Myocyte (in vitro differentiated cells): ENCODE data around the gene CHPF. TPM values are rescaled to one million over a fixed set of nuclear protein-coding genes. Genes with fewer than 3 reads are reported as not detected.

Experiments used
- DNase-seq: peaks from one replicate; pipeline ENCODE4 v3.0.0-alpha.2; 2012; ENCODE audit warnings: low read depth
- total RNA-seq: library from RNA; depleted of rRNA; stranded (reverse); fragments of >200 nt; gene quantifications from 2 replicates; pipeline ENCODE4 v1.2.3, GENCODE V29; 2014

The CHPF gene
- total RNA-seq, 1 donor from 2014 or later: 388 TPM

- no peak for DNase-seq
Measured at GRCh38 chr2:219514836-219515235, 28.8 kb downstream of the CHPF start.

- peak; percentile 71 for DNase-seq
Measured at GRCh38 chr2:219514196-219514761, 29.3 kb downstream of the CHPF start, which contains the start of gene ASIC4. ASIC4 (plus strand) TSS chr2:219514482; CDS start chr2:219514725, 243 bp downstream.

- no peak for DNase-seq
Measured at GRCh38 chr2:219513787-219514186, 29.8 kb downstream of the CHPF start.

- DNase-seq: peak; percentile 63
Measured at GRCh38 chr2:219512524-219513216, 30.9 kb downstream of the CHPF start.

- DNase-seq: no peak
Measured at GRCh38 chr2:219511547-219512325, 31.9 kb downstream of the CHPF start.

GRCh38 chr2:219510512-219511135 lies 33.0 kb downstream of the CHPF start:
- DNase-seq: no peak

- peak; percentile 63 for DNase-seq
Measured at GRCh38 chr2:219509780-219510511, 33.7 kb downstream of the CHPF start.

GRCh38 chr2:219508971-219509779 lies 34.4 kb downstream of the CHPF start:
- DNase-seq: no peak

GRCh38 chr2:219508444-219508734 lies 35.2 kb downstream of the CHPF start:
- DNase-seq: no peak

GRCh38 chr2:219507581-219508443 lies 35.8 kb downstream of the CHPF start:
- no peak for DNase-seq

GRCh38 chr2:219506802-219507526 lies 36.6 kb downstream of the CHPF start:
- no peak for DNase-seq

- no peak for DNase-seq
Measured at GRCh38 chr2:219506153-219506801, 37.3 kb downstream of the CHPF start.

GRCh38 chr2:219505585-219505984 lies 38.0 kb downstream of the CHPF start:
- DNase-seq: no peak

GRCh38 chr2:219502618-219503017 lies 41.0 kb downstream of the CHPF start:
- no peak for DNase-seq

- DNase-seq: no peak
Measured at GRCh38 chr2:219501849-219502248, 41.8 kb downstream of the CHPF start.

GRCh38 chr2:219500135-219500534 lies 43.5 kb downstream of the CHPF start:
- DNase-seq: peak; percentile 70

- DNase-seq: no peak
Measured at GRCh38 chr2:219499555-219499954, 44.1 kb downstream of the CHPF start.

- DNase-seq: no peak
Measured at GRCh38 chr2:219499058-219499307, 44.6 kb downstream of the CHPF start.
